MCF 10A (cell line): Measurements from ENCODE around the gene SH2D4B. TPM values are rescaled to one million over a fixed set of nuclear protein-coding genes. Genes with fewer than 3 reads are reported as not detected.

Experiments
- BruUV-seq: library from RNA; stranded (reverse); fragments of 400-500 nt; replicated peaks from 2 replicates; lab custom pipeline; 2021; lab: Mats Ljungman, UMichigan
- CTCF ChIA-PET: fragments of 300-600 bp; sonication (Branson Sonifier 250); formaldehyde crosslinking; extraction: SDS; loops from one replicate; lab custom pipeline; 2021; ENCODE audit warnings: antibody characterized with exemption, inconsistent platforms; lab: Yijun Ruan, JAX
- POLR2A ChIA-PET: fragments of 300-600, 350-650 bp; sonication (Branson Sonifier 250); formaldehyde crosslinking; extraction: SDS; loops from one replicate; lab custom pipeline; 2020; ENCODE audit warnings: antibody characterized with exemption, inconsistent platforms; lab: Yijun Ruan, JAX
- DNase-seq: peaks from one replicate; pipeline ENCODE4 v3.0.0-alpha.2; 2018; ENCODE audit not compliant: unreplicated experiment
- H3K27ac Mint-ChIP-seq: one replicate; pipeline ENCODE4 v1.8.0; 2022; ENCODE audit warnings: mild to moderate bottlenecking, low read depth, mixed read lengths; ENCODE audit not compliant: unreplicated experiment
- H3K27me3 Mint-ChIP-seq: one replicate; pipeline ENCODE4 v1.8.0; 2022; ENCODE audit warnings: mixed read lengths; ENCODE audit not compliant: insufficient read depth, unreplicated experiment
- H3K36me3 Mint-ChIP-seq: one replicate; pipeline ENCODE4 v1.8.0; 2022; ENCODE audit warnings: mild to moderate bottlenecking, moderate library complexity, mixed read lengths; ENCODE audit not compliant: insufficient read depth, unreplicated experiment
- H3K4me1 Mint-ChIP-seq: one replicate; pipeline ENCODE4 v1.8.0; 2022; ENCODE audit warnings: mixed read lengths; ENCODE audit not compliant: insufficient read depth, unreplicated experiment
- H3K4me3 Mint-ChIP-seq: one replicate; pipeline ENCODE4 v1.8.0; 2022; ENCODE audit warnings: mild to moderate bottlenecking, moderate library complexity, mixed read lengths; ENCODE audit not compliant: unreplicated experiment
- H3K9me3 Mint-ChIP-seq: one replicate; pipeline ENCODE4 v1.8.0; 2022; ENCODE audit warnings: mixed read lengths; ENCODE audit not compliant: unreplicated experiment
- CTCF ChIP-seq: fragments of 200-600 bp; IDR thresholded peaks from one replicate; pipeline ENCODE4 v1.8.0; 2022; ENCODE audit warnings: antibody characterized with exemption, mild to moderate bottlenecking; ENCODE audit not compliant: unreplicated experiment
- intact Hi-C: fragments of 100-400 bp; cut with micrococcal nuclease; formaldehyde crosslinking; loops from 2 replicates; pipeline ENCODE4 v1.14.1; 2022
- total RNA-seq: library from RNA; stranded (reverse); gene quantifications from 2 replicates; pipeline ENCODE4 v1.2.3, GENCODE V29; 2022

The SH2D4B gene
- total RNA-seq, 1 experiment from 2014 or later: not detected

GRCh38 chr10:80523773-80524172, 13.9 kb upstream of the SH2D4B start:
- no peak for DNase-seq
- intact Hi-C loops: no loop called here
- TF ChIP-seq CTCF: no peak
- no peak overlapping the region for H3K27ac Mint-ChIP-seq
- peaks cover 45% of the 10 kb centered on the region for H3K36me3 Mint-ChIP-seq
- POLR2A ChIA-PET: no interaction called here
- H3K27me3 Mint-ChIP-seq: no peaks in the 10 kb centered on the region
- BruUV-seq: no TSS peak
- CTCF ChIA-PET: interaction anchor here (1.0 to 1.9 kb wide), 2 partner anchors 12 to 79 kb away, joined by 3 to 8 read pairs; no protein-coding TSS in a partner anchor
- no peak overlapping the region for H3K4me3 Mint-ChIP-seq
- H3K9me3 Mint-ChIP-seq: no peaks in the 10 kb centered on the region
- no peaks in the 10 kb centered on the region for H3K4me1 Mint-ChIP-seq

- Mint-ChIP-seq H3K36me3 (peaks cover 40% of the 10 kb centered on the region), H3K27me3 (no peaks in the 10 kb centered on the region), H3K27ac (no peak overlapping the region), H3K9me3 (no peaks in the 10 kb centered on the region), H3K4me1 (no peaks in the 10 kb centered on the region), H3K4me3 (no peak overlapping the region)
- intact Hi-C loops: no loop called here
- BruUV-seq: no TSS peak
- ChIA-PET CTCF (interaction anchor here (1.0 to 1.9 kb wide), 3 partner anchors 12 to 79 kb away, joined by 3 to 8 read pairs (median 3); no protein-coding TSS in a partner anchor), POLR2A (no interaction called here)
- no peak for DNase-seq
- TF ChIP-seq CTCF: no peak
These were observed 13.4 kb upstream of the SH2D4B start for GRCh38 chr10:80524190-80524909.

GRCh38 chr10:80526218-80526617, 11.5 kb upstream of the SH2D4B start:
- no peak overlapping the region for H3K27ac Mint-ChIP-seq
- H3K9me3 Mint-ChIP-seq: no peaks in the 10 kb centered on the region
- intact Hi-C loops: no loop called here
- no peaks in the 10 kb centered on the region for H3K4me1 Mint-ChIP-seq
- POLR2A ChIA-PET: no interaction called here
- CTCF ChIA-PET: interaction anchor here (0.6 to 0.8 kb wide), 2 partner anchors 10 to 81 kb away, joined by 3 to 4 read pairs; no protein-coding TSS in a partner anchor
- H3K36me3 Mint-ChIP-seq: peaks cover 25% of the 10 kb centered on the region
- no peak overlapping the region for H3K4me3 Mint-ChIP-seq
- no peak for TF ChIP-seq CTCF
- no peak for DNase-seq
- no TSS peak for BruUV-seq
- no peaks in the 10 kb centered on the region for H3K27me3 Mint-ChIP-seq

- Mint-ChIP-seq H3K4me3 (no peak overlapping the region), H3K27ac (no peak overlapping the region), H3K4me1 (no peaks in the 10 kb centered on the region), H3K27me3 (no peaks in the 10 kb centered on the region), H3K36me3 (peaks cover 25% of the 10 kb centered on the region), H3K9me3 (no peaks in the 10 kb centered on the region)
- TF ChIP-seq CTCF: no peak
- POLR2A ChIA-PET: no interaction called here
- DNase-seq: no peak
- intact Hi-C loops: no loop called here
- CTCF ChIA-PET: interaction anchor here (0.6 to 0.7 kb wide), 2 partner anchors 10 to 18 kb away, joined by 3 read pairs; no protein-coding TSS in a partner anchor
- no TSS peak for BruUV-seq
These were observed 11.0 kb upstream of the SH2D4B start for GRCh38 chr10:80526742-80527141.
